Measurements from ENCODE around the gene GLCCI1.
"Not testable (repeated sequence)": the region's sequence is repeated elsewhere in the genome, so short reads cannot be mapped to it uniquely, and the experiment has no call there.

Gene GLCCI1

GRCh38 chr7:7992506-7992905 is 23.9 kb downstream of the GLCCI1 start:
- no peak for DNase-seq

- not testable (repeated sequence) for DNase-seq
Observed at GRCh38 chr7:7995348-7995747, 26.8 kb downstream of the GLCCI1 start.

GRCh38 chr7:7996568-7996967 is 28.0 kb downstream of the GLCCI1 start:
- no peak for DNase-seq

- DNase-seq = no peak
Observed at GRCh38 chr7:8000315-8000941, 31.8 kb downstream of the GLCCI1 start.

GRCh38 chr7:8003077-8003476 is 34.5 kb downstream of the GLCCI1 start:
- no peak for DNase-seq

GRCh38 chr7:8005279-8005678 is 36.7 kb downstream of the GLCCI1 start:
- no peak for DNase-seq

- DNase-seq = no peak
Observed at GRCh38 chr7:8014399-8014798, 45.8 kb downstream of the GLCCI1 start.

- no peak for DNase-seq
Observed at GRCh38 chr7:8015100-8015745, 46.6 kb downstream of the GLCCI1 start.

- no peak for DNase-seq
Observed at GRCh38 chr7:8015746-8016120, 47.1 kb downstream of the GLCCI1 start.

GRCh38 chr7:8017423-8017822 is 48.8 kb downstream of the GLCCI1 start:
- DNase-seq = no peak

- no peak for DNase-seq
Observed at GRCh38 chr7:8018961-8019360, 50.4 kb downstream of the GLCCI1 start.

GRCh38 chr7:8022628-8023027 is 54.0 kb downstream of the GLCCI1 start:
- DNase-seq = no peak

GRCh38 chr7:8035192-8035591 is 66.6 kb downstream of the GLCCI1 start:
- DNase-seq = no peak

GRCh38 chr7:8035647-8036518 is 67.3 kb downstream of the GLCCI1 start:
- no peak for DNase-seq

GRCh38 chr7:8037151-8037550 is 68.6 kb downstream of the GLCCI1 start:
- no peak for DNase-seq

GRCh38 chr7:8040768-8041369 is 72.3 kb downstream of the GLCCI1 start:
- no peak for DNase-seq

GRCh38 chr7:8042796-8043535 is 74.4 kb downstream of the GLCCI1 start:
- DNase-seq = no peak

GRCh38 chr7:8044761-8045430 is 76.3 kb downstream of the GLCCI1 start:
- no peak for DNase-seq

GRCh38 chr7:8048067-8048466 is 79.5 kb downstream of the GLCCI1 start:
- DNase-seq = not testable (repeated sequence)

GRCh38 chr7:8051373-8051772 is 82.8 kb downstream of the GLCCI1 start:
- DNase-seq = no peak

- no peak for DNase-seq
Observed at GRCh38 chr7:8051998-8052397, 83.4 kb downstream of the GLCCI1 start.

GRCh38 chr7:8052824-8053223 is 84.2 kb downstream of the GLCCI1 start:
- DNase-seq = no peak

All from activated CD4-positive, alpha-beta T cell treated with anti-CD3 and anti-CD28 coated beads, Interleukin-2, amount 50 U/mL, for 1 hour (primary cell).